HEK293 (cell line): Measurements from ENCODE around the gene TNC.

Experiments used
- CTCF ChIA-PET: fragments of 350-600 bp; formaldehyde crosslinking; extraction: SDS; loops from one replicate; lab custom pipeline; 2021; ENCODE audit warnings: antibody characterized with exemption; lab: Yijun Ruan, JAX
- POLR2A ChIA-PET: fragments of 300-600 bp; formaldehyde crosslinking; extraction: SDS; loops from one replicate; lab custom pipeline; 2020; ENCODE audit warnings: antibody characterized with exemption, inconsistent platforms; lab: Yijun Ruan, JAX
- H3K27ac ChIP-seq: fragments of 200-500 bp; sonication (Bioruptor generic); 2 replicates; pipeline ENCODE4 v1.5.1; 2014; ENCODE audit warnings: low read depth, low read length, control low read depth, inconsistent platforms; ENCODE audit errors: extremely low read depth
- H3K36me3 ChIP-seq, 2 experiments: fragments of 200-500 bp in 1 of 2; sonication (Bioruptor generic) in 1 of 2; 1 replicate in 1 of 2; 2 replicates in 1 of 2; pipeline ENCODE4 v1.5.1; 2014 to 2017; ENCODE audit warnings: inconsistent platforms in 2 of 2, low read length in 2 of 2; ENCODE audit not compliant: control insufficient read depth in 2 of 2, insufficient read depth in 1 of 2
- H3K4me1 ChIP-seq: fragments of 200-500 bp; sonication (Bioruptor generic); 2 replicates; pipeline ENCODE4 v1.5.1; 2014; ENCODE audit warnings: mild to moderate bottlenecking, low read length, inconsistent platforms; ENCODE audit not compliant: control insufficient read depth, insufficient read depth
- H3K4me3 ChIP-seq: 2 replicates; pipeline ENCODE4 v1.5.1; 2011; ENCODE audit warnings: low read depth, mild to moderate bottlenecking, control low read depth, low read length, moderate library complexity
- H3K9me3 ChIP-seq: fragments of 200-500 bp; sonication (Bioruptor generic); 2 replicates; pipeline ENCODE4 v1.5.1; 2014; ENCODE audit warnings: low read depth, low read length, inconsistent platforms; ENCODE audit not compliant: control insufficient read depth, insufficient read depth
- ELK4 ChIP-seq: IDR thresholded peaks from 2 replicates; pipeline ENCODE4 v1.6.1; 2011; ENCODE audit warnings: mild to moderate bottlenecking, low read depth, low read length, borderline replicate concordance
- GLI2 ChIP-seq: fragments of 450-650 bp; formaldehyde crosslinking; IDR thresholded peaks from 2 replicates; pipeline ENCODE4; 2017; ENCODE audit warnings: missing biosample characterization, missing genetic modification characterization, low read depth, borderline replicate concordance
- GLI4 ChIP-seq: fragments of 450-650 bp; formaldehyde crosslinking; IDR thresholded peaks from 2 replicates; pipeline ENCODE4 v1.5.1; 2016; ENCODE audit warnings: missing biosample characterization, missing genetic modification characterization
- INSM2 ChIP-seq: fragments of 450-650 bp; formaldehyde crosslinking; IDR thresholded peaks from 2 replicates; pipeline ENCODE4 v1.5.1; 2016; ENCODE audit warnings: missing biosample characterization, missing genetic modification characterization
- KLF16 ChIP-seq: fragments of 450-650 bp; formaldehyde crosslinking; IDR thresholded peaks from 2 replicates; pipeline ENCODE4 v1.5.1; 2017; ENCODE audit warnings: missing biosample characterization, missing genetic modification characterization
- SCRT2 ChIP-seq: fragments of 450-650 bp; formaldehyde crosslinking; IDR thresholded peaks from 2 replicates; pipeline ENCODE4 v1.5.1; 2016; ENCODE audit warnings: missing biosample characterization, missing genetic modification characterization
- ZBTB26 ChIP-seq: fragments of 450-650 bp; formaldehyde crosslinking; optimal IDR thresholded peaks from 2 replicates; pipeline ENCODE3; 2016; ENCODE audit warnings: missing biosample characterization, mild to moderate bottlenecking, missing genetic modification characterization
- ZFP69B ChIP-seq: fragments of 450-650 bp; formaldehyde crosslinking; IDR thresholded peaks from 2 replicates; pipeline ENCODE4 v1.5.1; 2016; ENCODE audit warnings: missing biosample characterization, missing genetic modification characterization
- ZNF248 ChIP-seq: fragments of 450-650 bp; formaldehyde crosslinking; IDR thresholded peaks from 2 replicates; pipeline ENCODE4 v1.5.1; 2017; ENCODE audit warnings: missing biosample characterization, missing genetic modification characterization
- ZNF266 ChIP-seq: fragments of 450-650 bp; formaldehyde crosslinking; IDR thresholded peaks from 2 replicates; pipeline ENCODE4 v1.5.1; 2016; ENCODE audit warnings: missing biosample characterization, missing genetic modification characterization, low read depth
- ZNF366 ChIP-seq: fragments of 450-650 bp; formaldehyde crosslinking; conservative IDR thresholded peaks from 2 replicates; pipeline ENCODE4 v1.5.1; 2016; ENCODE audit warnings: missing biosample characterization, missing genetic modification characterization
- ZNF501 ChIP-seq: fragments of 450-650 bp; formaldehyde crosslinking; IDR thresholded peaks from 2 replicates; pipeline ENCODE4 v1.5.1; 2016; ENCODE audit warnings: missing biosample characterization, missing genetic modification characterization
- ZNF585B ChIP-seq: fragments of 450-650 bp; formaldehyde crosslinking; IDR thresholded peaks from 2 replicates; pipeline ENCODE4 v1.5.1; 2016; ENCODE audit warnings: missing biosample characterization, missing genetic modification characterization
- ZNF664 ChIP-seq: fragments of 450-650 bp; formaldehyde crosslinking; IDR thresholded peaks from 2 replicates; pipeline ENCODE4 v1.5.1; 2016; ENCODE audit warnings: missing biosample characterization, missing genetic modification characterization
- ZNF670 ChIP-seq: fragments of 450-650 bp; formaldehyde crosslinking; IDR thresholded peaks from 2 replicates; pipeline ENCODE4 v1.5.1; 2016; ENCODE audit warnings: missing biosample characterization, missing genetic modification characterization, low read depth
- ZNF707 ChIP-seq: fragments of 450-650 bp; formaldehyde crosslinking; IDR thresholded peaks from 2 replicates; pipeline ENCODE4 v1.5.1; 2016; ENCODE audit warnings: missing biosample characterization, missing genetic modification characterization
- TF ChIP-seq, protein P1 (sequence below): fragments of 450-650 bp; formaldehyde crosslinking; IDR thresholded peaks from 2 replicates; pipeline ENCODE4 v1.5.1; 2016; ENCODE audit warnings: missing biosample characterization, missing genetic modification characterization
- TF ChIP-seq, protein P2 (sequence below): fragments of 450-650 bp; formaldehyde crosslinking; IDR thresholded peaks from 2 replicates; pipeline ENCODE4 v1.5.1; 2016; ENCODE audit warnings: missing biosample characterization, missing genetic modification characterization
- TF ChIP-seq, protein P3 (sequence below): fragments of 450-650 bp; formaldehyde crosslinking; IDR thresholded peaks from 2 replicates; pipeline ENCODE4 v1.5.1; 2017; ENCODE audit warnings: missing biosample characterization, missing genetic modification characterization

Gene TNC

GRCh38 chr9:115143689-115144088 is 25.7 kb upstream of the TNC start (continued):
- TF ChIP-seq, protein P1, sequence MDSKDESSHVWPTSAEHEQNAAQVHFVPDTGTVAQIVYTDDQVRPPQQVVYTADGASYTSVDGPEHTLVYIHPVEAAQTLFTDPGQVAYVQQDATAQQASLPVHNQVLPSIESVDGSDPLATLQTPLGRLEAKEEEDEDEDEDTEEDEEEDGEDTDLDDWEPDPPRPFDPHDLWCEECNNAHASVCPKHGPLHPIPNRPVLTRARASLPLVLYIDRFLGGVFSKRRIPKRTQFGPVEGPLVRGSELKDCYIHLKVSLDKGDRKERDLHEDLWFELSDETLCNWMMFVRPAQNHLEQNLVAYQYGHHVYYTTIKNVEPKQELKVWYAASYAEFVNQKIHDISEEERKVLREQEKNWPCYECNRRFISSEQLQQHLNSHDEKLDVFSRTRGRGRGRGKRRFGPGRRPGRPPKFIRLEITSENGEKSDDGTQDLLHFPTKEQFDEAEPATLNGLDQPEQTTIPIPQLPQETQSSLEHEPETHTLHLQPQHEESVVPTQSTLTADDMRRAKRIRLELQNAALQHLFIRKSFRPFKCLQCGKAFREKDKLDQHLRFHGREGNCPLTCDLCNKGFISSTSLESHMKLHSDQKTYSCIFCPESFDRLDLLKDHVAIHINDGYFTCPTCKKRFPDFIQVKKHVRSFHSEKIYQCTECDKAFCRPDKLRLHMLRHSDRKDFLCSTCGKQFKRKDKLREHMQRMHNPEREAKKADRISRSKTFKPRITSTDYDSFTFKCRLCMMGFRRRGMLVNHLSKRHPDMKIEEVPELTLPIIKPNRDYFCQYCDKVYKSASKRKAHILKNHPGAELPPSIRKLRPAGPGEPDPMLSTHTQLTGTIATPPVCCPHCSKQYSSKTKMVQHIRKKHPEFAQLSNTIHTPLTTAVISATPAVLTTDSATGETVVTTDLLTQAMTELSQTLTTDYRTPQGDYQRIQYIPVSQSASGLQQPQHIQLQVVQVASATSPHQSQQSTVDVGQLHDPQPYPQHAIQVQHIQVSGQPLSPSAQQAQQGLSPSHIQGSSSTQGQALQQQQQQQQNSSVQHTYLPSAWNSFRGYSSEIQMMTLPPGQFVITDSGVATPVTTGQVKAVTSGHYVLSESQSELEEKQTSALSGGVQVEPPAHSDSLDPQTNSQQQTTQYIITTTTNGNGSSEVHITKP (tag by site-specific recombination) = no peak
- TF ChIP-seq ZFP69B (tag by site-specific recombination) (no peak), ZNF664 (tag by site-specific recombination) (no peak), ZNF248 (no peak), ZNF366 (tag by site-specific recombination) (no peak), ZNF501 (tag by site-specific recombination) (no peak)

DNA sequence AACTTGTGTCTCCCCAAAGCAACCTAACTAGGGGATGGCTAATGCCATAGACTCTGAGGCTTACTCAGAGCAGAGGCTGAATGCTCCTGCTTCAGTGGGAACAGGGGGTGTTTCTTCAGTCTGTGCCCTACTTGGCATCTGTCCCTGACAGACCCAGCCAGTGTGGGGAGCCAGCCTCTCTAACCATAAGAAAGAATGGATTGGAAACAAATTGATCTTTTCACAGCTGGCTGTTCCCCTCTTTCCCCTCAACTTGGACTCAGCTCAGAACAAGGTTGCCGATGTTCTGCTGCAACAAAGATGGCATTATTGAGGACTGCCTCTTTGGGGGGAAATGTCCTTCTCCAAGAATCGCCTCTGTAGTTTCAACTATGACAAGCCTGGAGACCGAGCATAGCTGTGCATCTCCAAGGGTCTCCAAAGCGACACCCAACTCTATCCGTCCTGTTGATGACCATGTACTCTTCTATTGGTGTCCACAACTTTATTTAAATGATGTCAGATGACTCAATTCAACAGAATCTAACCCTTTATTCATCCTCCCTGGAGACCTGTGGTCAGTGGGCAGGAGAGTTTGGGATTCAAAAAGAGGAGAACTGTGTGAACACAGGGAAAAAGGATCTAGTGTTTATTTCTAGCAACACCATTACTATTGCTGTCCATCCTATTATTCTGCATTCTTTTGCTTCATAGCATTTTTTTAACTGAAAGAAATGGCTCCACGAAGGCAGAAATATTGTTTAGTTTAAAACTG is 24.7 kb upstream of the TNC start:
- TF ChIP-seq ZBTB26 = no peak
- no peaks in the 10 kb centered on the region for H3K4me1 ChIP-seq
- no peaks in the 10 kb centered on the region for H3K9me3 ChIP-seq
- no peak overlapping the region for H3K27ac ChIP-seq
- ChIA-PET CTCF (interaction anchor here (0.7 kb wide), 1 partner anchor 124 kb away, joined by 3 read pairs; no protein-coding TSS in a partner anchor), POLR2A (no interaction called here)
- no peaks in the 10 kb centered on the region for H3K36me3 ChIP-seq
- H3K4me3 ChIP-seq = no peak overlapping the region

DNA sequence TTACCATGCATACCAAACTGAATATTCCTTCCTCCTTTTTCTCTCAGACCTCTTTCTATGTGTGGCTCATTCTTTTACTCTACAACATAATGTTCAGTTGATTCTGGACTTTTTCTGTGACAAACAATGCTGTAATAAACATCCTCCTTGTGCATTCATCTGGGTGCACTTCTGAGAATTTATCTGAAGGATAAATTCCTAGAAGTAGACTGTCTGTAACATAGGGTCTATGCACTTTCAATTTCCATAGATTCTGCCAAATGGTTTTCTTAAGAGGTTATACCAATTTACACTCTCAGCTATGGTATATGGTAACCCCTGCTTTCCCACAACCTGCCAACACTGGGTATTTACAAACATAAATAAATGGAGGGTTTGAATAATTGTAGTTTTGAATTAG is 24.1 kb upstream of the TNC start:
- no peak overlapping the region for H3K27ac ChIP-seq
- H3K4me3 ChIP-seq = no peak overlapping the region
- H3K36me3 ChIP-seq = no peaks in the 10 kb centered on the region
- POLR2A ChIA-PET = no interaction called here
- CTCF ChIA-PET = no interaction called here
- H3K9me3 ChIP-seq = no peaks in the 10 kb centered on the region
- no peaks in the 10 kb centered on the region for H3K4me1 ChIP-seq
- no peak for TF ChIP-seq ZNF585B (tag by site-specific recombination)
- TF ChIP-seq, protein P2, sequence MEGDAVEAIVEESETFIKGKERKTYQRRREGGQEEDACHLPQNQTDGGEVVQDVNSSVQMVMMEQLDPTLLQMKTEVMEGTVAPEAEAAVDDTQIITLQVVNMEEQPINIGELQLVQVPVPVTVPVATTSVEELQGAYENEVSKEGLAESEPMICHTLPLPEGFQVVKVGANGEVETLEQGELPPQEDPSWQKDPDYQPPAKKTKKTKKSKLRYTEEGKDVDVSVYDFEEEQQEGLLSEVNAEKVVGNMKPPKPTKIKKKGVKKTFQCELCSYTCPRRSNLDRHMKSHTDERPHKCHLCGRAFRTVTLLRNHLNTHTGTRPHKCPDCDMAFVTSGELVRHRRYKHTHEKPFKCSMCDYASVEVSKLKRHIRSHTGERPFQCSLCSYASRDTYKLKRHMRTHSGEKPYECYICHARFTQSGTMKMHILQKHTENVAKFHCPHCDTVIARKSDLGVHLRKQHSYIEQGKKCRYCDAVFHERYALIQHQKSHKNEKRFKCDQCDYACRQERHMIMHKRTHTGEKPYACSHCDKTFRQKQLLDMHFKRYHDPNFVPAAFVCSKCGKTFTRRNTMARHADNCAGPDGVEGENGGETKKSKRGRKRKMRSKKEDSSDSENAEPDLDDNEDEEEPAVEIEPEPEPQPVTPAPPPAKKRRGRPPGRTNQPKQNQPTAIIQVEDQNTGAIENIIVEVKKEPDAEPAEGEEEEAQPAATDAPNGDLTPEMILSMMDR (tag by site-specific recombination) = no peak
- no peak for TF ChIP-seq KLF16 (tag by site-specific recombination)
- no peak for TF ChIP-seq ELK4
- TF ChIP-seq ZNF670 (tag by site-specific recombination) = no peak
- no peak for TF ChIP-seq ZNF707 (tag by site-specific recombination)
- TF ChIP-seq GLI4 = no peak
- no peak for TF ChIP-seq ZNF266
- TF ChIP-seq, protein P3, sequence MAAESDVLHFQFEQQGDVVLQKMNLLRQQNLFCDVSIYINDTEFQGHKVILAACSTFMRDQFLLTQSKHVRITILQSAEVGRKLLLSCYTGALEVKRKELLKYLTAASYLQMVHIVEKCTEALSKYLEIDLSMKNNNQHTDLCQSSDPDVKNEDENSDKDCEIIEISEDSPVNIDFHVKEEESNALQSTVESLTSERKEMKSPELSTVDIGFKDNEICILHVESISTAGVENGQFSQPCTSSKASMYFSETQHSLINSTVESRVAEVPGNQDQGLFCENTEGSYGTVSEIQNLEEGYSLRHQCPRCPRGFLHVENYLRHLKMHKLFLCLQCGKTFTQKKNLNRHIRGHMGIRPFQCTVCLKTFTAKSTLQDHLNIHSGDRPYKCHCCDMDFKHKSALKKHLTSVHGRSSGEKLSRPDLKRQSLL (tag by site-specific recombination) = no peak
- TF ChIP-seq INSM2 (tag by site-specific recombination) = no peak
- TF ChIP-seq SCRT2 (tag by site-specific recombination) = no peak
- TF ChIP-seq ZBTB26 = no peak
- no peak for TF ChIP-seq GLI2 (tag by site-specific recombination)
